WERI-Rb-1 (cell line): ENCODE data around the gene SMC1A.

Source experiments
- DNase-seq: peaks from one replicate; pipeline ENCODE4 v3.0.0-alpha.2; 2020
- H3K27ac ChIP-seq: fragments of 250-450 bp; sonication (Bioruptor Pico); 2 replicates; pipeline ENCODE4 v1.5.1; 2020; ENCODE audit warnings: mild to moderate bottlenecking, moderate library complexity
- H3K27me3 ChIP-seq: fragments of 250-450 bp; sonication (Bioruptor Pico); 2 replicates; pipeline ENCODE4 v1.5.1; 2021; ENCODE audit warnings: mild to moderate bottlenecking, low read depth, moderate library complexity; ENCODE audit not compliant: insufficient read depth, severe bottlenecking
- H3K36me3 ChIP-seq: fragments of 250-450 bp; sonication (Bioruptor Pico); 2 replicates; pipeline ENCODE4 v1.5.1; 2020; ENCODE audit warnings: mild to moderate bottlenecking, moderate library complexity
- H3K4me3 ChIP-seq: 2 replicates; pipeline ENCODE4 v1.5.1; 2011; ENCODE audit warnings: low read depth, mild to moderate bottlenecking, control low read depth, low read length
- H3K9me3 ChIP-seq: fragments of 250-450 bp; sonication (Bioruptor Pico); 2 replicates; pipeline ENCODE4 v1.5.1; 2021; ENCODE audit warnings: mild to moderate bottlenecking, moderate library complexity; ENCODE audit not compliant: severe bottlenecking
- CTCF ChIP-seq: IDR thresholded peaks from 2 replicates; pipeline ENCODE4 v1.5.1; 2011; ENCODE audit warnings: low read depth, mild to moderate bottlenecking, control low read depth, inconsistent platforms, low read length

Gene SMC1A

GRCh38 chrX:53357799-53358530, 64.5 kb downstream of the SMC1A start:
- Histone ChIP-seq H3K27ac (no peak overlapping the region), H3K4me3 (no peak overlapping the region), H3K9me3 (no peaks in the 10 kb centered on the region), H3K27me3 (peaks cover 3% of the 10 kb centered on the region), H3K36me3 (no peaks in the 10 kb centered on the region)
- no peak for TF ChIP-seq CTCF
- DNase-seq, result no peak

- DNase-seq, result peak; percentile 17
- no peak overlapping the region for H3K4me3 ChIP-seq
- no peak for TF ChIP-seq CTCF
- H3K9me3 ChIP-seq, result peaks cover 3% of the 10 kb centered on the region
- peaks cover 3% of the 10 kb centered on the region for H3K27me3 ChIP-seq
- H3K36me3 ChIP-seq, result no peaks in the 10 kb centered on the region
- no peak overlapping the region for H3K27ac ChIP-seq
These were observed 66.3 kb downstream of the SMC1A start for GRCh38 chrX:53356186-53356585.

- Histone ChIP-seq H3K9me3 (peaks cover 5% of the 10 kb centered on the region), H3K27ac (no peak overlapping the region), H3K27me3 (peaks cover 3% of the 10 kb centered on the region), H3K36me3 (no peaks in the 10 kb centered on the region), H3K4me3 (no peak overlapping the region)
- no peak for DNase-seq
- TF ChIP-seq CTCF, result no peak
These were observed 67.8 kb downstream of the SMC1A start for GRCh38 chrX:53354669-53355068.

- no peak for DNase-seq
- H3K36me3 ChIP-seq, result no peaks in the 10 kb centered on the region
- H3K4me3 ChIP-seq, result no peak overlapping the region
- H3K27ac ChIP-seq, result no peak overlapping the region
- no peak for TF ChIP-seq CTCF
- peaks cover 21% of the 10 kb centered on the region for H3K27me3 ChIP-seq
- peaks cover 14% of the 10 kb centered on the region for H3K9me3 ChIP-seq
These were observed 74.5 kb downstream of the SMC1A start for GRCh38 chrX:53347948-53348347.

- H3K27ac ChIP-seq, result no peak overlapping the region
- peaks cover 37% of the 10 kb centered on the region for H3K27me3 ChIP-seq
- no peak overlapping the region for H3K4me3 ChIP-seq
- no peak for TF ChIP-seq CTCF
- no peaks in the 10 kb centered on the region for H3K36me3 ChIP-seq
- DNase-seq, result no peak
- H3K9me3 ChIP-seq, result peaks cover 4% of the 10 kb centered on the region
These were observed 81.4 kb downstream of the SMC1A start for GRCh38 chrX:53340852-53341645.
